ENCODE measurements around the gene TRIM44.
"Not testable (repeated sequence)": the region's sequence is repeated elsewhere in the genome, so short reads cannot be mapped to it uniquely, and the experiment has no call there.

TRIM44 gene

GRCh38 chr11:35633827-35634423 lies 28.6 kb upstream of the TRIM44 start:
- no peak for DNase-seq

- no peak for DNase-seq
These were observed 26.6 kb upstream of the TRIM44 start for GRCh38 chr11:35635933-35636332.

GRCh38 chr11:35639591-35640179 lies 22.9 kb upstream of the TRIM44 start:
- no peak for DNase-seq

GRCh38 chr11:35641171-35641897 lies 21.2 kb upstream of the TRIM44 start:
- no peak for DNase-seq

- DNase-seq: no peak
These were observed 20.6 kb upstream of the TRIM44 start for GRCh38 chr11:35641964-35642363.

GRCh38 chr11:35647421-35648093 lies 15.0 kb upstream of the TRIM44 start:
- DNase-seq: peak; percentile 71

- no peak for DNase-seq
These were observed 12.6 kb upstream of the TRIM44 start for GRCh38 chr11:35650006-35650405.

GRCh38 chr11:35650467-35650866 lies 12.1 kb upstream of the TRIM44 start:
- no peak for DNase-seq

GRCh38 chr11:35651263-35651662 lies 11.3 kb upstream of the TRIM44 start:
- no peak for DNase-seq

- not testable (repeated sequence) for DNase-seq
These were observed 9.8 kb upstream of the TRIM44 start for GRCh38 chr11:35652786-35653185.

- DNase-seq: no peak
These were observed 7.9 kb upstream of the TRIM44 start for GRCh38 chr11:35654711-35655110.

GRCh38 chr11:35655254-35655653 lies 7.3 kb upstream of the TRIM44 start:
- no peak for DNase-seq

- DNase-seq: no peak
These were observed 6.7 kb upstream of the TRIM44 start for GRCh38 chr11:35655856-35656255.

GRCh38 chr11:35658020-35658948 lies 4.3 kb upstream of the TRIM44 start:
- no peak for DNase-seq

- DNase-seq: no peak
These were observed 1.0 kb upstream of the TRIM44 start for GRCh38 chr11:35661534-35661933.

GRCh38 chr11:35662061-35662648 lies 420 bp upstream of the TRIM44 start:
- no peak for DNase-seq

GRCh38 chr11:35663408-35663702 lies 780 bp downstream of the TRIM44 start:
- DNase-seq: no peak

- DNase-seq: no peak
These were observed 2.4 kb downstream of the TRIM44 start for GRCh38 chr11:35664977-35665441.

- no peak for DNase-seq
These were observed 4.7 kb downstream of the TRIM44 start for GRCh38 chr11:35667257-35667656.

- DNase-seq: not testable (repeated sequence)
These were observed 5.8 kb downstream of the TRIM44 start for GRCh38 chr11:35668350-35668749.

GRCh38 chr11:35671396-35672127 lies 9.0 kb downstream of the TRIM44 start:
- DNase-seq: no peak

- DNase-seq: no peak
These were observed 10.0 kb downstream of the TRIM44 start for GRCh38 chr11:35672608-35673007.
